HG03469 (cell line): ENCODE results near the gene UBQLN1.
"Not testable (repeated sequence)": the region's sequence is repeated elsewhere in the genome, so short reads cannot be mapped to it uniquely, and the experiment has no call there.

Source experiments
- ATAC-seq: cut with Tn5 transposase; IDR thresholded peaks from one replicate; pipeline ENCODE4 v1.9.1; 2021; ENCODE audit warnings: mild to moderate bottlenecking, moderate library complexity, moderate number of reproducible peaks; ENCODE audit not compliant: unreplicated experiment

The UBQLN1 gene

DNA sequence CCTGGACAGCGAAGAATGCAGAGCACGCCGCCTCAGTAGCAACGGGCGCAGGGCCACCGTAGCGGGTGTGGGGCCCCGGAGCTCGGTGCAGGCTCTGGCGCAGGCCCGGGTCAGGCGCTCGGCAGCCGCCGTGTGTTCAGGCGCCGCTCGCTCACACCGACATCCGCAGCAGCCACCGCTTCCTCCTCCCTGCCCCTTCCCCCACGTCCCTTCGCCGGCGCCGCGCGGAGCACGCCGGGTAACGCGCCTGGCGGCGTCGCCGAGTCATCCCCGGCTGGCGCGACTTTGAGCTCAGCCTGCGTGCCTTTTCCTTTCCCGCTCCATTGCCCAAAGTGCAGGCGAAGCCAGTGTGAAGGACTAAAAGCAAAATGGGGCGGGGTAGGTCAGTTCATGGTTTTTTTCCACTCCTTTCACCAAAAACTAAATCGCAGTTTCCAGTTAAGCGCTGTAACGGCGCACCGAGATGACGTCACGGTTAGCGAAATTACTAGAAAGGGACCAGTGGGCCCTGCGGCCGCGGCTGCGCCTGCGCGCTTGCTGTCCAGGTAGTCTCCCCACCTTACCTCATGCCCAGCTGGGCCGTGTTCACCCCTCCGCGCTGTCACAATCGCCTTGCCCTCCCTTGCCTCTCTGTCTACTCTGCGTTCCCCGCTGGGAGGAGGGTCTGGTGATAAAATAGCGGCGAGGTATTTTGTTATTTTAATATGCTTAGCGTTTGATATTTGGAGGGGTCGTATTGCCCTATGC is at the start of gene UBQLN1:
TSS of gene UBQLN1 (minus strand) at position 191 of the 747 bp plus-strand sequence. CDS start 279 bp downstream, outside the sequence.
- ATAC-seq = peak; percentile 37

DNA sequence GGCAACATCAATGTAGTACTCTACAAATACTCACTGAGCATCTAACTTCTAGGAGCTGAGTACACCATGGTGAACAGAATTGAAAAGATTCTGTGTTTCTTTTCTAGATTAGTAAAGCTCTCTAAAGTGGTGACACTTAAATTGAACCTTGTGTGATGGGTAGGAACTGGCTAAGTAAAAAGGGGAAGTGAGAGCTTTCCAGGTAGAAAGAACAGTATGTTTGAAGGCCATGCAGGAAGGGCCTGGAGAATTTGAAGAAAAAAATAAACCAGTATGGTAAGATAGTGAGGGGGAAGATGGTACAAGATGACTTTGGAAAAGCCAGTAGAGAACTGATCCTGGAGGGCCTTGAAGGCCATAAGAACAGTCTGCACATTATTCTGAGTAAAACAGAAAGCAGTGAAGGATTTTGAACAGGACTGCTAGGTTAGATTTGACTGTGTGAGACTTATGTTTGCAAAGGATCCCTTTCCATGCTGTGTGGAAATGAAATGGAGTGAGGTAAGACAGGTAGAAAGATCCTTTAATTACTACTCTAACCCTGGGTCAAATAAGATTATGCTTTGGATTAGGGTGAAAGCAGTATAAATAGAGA is 46.7 kb upstream of the UBQLN1 start:
- peak; percentile 87 for ATAC-seq

DNA sequence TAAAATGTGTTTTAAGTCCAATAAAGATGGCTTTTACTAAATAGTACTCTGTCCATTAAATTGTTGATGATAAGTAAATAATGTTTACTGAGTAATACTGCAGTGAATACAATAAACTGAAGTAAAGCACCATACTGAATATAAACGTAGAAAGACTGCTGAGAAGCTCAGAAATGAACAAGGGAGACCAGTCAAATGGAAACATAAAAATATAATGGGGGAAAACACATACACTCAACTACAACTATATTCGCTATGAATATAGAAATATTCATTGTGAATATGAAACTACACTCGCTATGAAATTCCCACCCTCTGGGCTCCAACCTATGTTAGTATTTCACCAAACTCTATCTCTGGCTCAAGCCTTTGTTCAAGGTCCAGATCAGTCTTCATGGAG is 41.9 kb upstream of the UBQLN1 start:
- no peak for ATAC-seq

DNA sequence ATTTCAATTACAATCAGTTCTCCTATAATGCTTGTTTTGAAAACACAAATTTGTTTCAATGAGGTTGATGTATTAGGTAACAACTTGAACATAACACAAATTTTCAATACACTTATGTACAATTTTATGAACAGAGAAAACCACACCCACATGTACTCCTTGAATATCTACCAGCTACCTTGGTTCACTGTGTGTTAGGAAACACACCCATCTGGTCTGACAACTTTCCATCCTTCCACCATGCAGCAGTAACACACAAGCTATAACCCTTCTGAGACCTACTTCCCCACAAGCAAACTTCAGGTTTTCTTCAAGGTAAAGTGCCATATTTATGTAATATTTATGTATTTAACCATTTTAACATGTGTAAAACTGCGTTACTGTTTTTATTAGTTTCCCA is 36.4 kb upstream of the UBQLN1 start:
- no peak for ATAC-seq

DNA sequence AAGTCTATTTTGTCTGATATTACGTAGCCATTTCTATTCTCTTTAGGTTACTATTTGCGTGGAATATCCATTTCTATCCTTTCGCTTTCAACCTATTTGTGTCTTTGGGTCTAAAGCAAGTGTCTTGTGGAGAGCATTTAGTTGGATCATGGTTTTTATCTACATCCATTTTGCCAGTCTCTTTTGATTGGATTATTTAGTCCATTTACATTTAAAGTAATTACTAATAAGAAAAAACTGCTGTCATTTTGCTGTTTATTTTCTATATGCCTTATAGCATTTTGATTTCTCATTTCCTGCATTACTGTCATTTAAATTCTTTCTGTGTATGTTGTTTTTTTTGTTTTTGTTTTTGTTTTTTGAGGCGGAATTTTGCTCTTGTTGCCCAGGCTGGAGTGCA is 26.0 kb upstream of the UBQLN1 start:
- no peak for ATAC-seq

DNA sequence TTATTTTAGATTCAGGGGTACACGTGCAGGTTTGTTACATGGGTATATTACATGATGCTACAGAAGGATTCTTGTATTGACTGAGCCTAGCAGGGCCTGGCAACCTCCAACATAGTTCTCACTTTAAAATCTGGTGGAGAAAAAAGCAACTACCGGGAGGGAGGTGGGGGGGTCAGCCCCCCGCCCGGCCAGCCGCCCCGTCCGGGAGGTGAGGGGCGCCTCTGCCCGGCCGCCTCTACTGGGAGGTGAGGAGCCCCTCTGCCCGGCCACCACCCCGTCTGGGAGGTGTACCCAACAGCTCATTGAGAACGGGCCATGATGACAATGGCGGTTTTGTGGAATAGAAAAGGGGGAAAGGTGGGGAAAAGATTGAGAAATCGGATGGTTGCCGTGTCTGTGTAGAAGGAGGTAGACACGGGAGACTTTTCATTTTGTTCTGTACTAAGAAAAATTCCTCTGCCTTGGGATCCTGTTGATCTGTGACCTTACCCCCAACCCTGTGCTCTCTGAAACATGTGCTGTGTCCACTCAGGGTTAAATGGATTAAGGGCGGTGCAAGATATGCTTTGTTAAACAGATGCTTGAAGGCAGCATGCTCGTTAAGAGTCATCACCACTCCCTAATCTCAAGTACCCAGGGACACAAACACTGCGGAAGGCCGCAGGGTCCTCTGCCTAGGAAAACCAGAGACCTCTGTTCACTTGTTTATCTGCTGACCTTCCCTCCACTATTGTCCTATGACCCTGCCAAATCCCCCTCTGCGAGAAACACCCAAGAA is 21.0 kb upstream of the UBQLN1 start:
- not testable (repeated sequence) for ATAC-seq

- no peak for ATAC-seq
Observed at GRCh38 chr9:83724436-83724835, 16.7 kb upstream of the UBQLN1 start.

DNA sequence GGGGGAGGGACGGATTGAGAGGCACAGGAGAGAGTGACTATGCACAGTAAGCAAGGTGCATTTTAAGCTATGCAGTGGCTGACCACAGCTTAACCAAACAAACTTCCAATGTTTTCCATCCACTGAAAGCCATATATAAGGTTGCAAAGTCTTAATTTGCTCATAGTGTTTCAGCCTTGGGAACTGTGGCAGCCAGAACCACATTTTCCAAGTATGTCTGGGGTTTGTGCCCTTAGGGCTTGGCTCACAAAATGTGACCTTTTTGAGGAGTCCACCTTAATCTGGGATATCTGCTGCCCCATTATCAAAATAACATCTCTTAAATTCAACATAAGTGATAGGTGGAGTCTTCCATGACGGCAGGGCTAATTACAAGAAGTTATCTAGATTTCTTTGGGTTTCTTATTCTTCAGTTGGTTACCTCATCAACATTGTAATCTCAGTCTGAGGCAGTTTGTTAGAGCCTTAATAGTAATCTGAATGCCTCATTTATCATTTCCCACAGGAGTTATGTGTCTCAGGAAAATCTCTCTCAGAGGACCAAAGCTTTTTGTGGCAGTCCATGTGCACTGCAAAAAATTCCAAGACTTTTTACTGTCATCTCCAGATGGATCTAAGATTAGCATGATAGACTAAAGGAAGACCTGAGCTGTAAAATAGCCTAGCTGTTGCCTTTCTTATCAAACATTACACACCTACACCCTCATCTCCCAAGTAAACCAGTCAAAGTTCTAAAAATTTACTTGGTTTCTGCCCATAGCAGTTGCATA is 15.2 kb upstream of the UBQLN1 start:
- ATAC-seq = no peak

GRCh38 chr9:83721509-83721908 is 13.8 kb upstream of the UBQLN1 start:
- no peak for ATAC-seq

DNA sequence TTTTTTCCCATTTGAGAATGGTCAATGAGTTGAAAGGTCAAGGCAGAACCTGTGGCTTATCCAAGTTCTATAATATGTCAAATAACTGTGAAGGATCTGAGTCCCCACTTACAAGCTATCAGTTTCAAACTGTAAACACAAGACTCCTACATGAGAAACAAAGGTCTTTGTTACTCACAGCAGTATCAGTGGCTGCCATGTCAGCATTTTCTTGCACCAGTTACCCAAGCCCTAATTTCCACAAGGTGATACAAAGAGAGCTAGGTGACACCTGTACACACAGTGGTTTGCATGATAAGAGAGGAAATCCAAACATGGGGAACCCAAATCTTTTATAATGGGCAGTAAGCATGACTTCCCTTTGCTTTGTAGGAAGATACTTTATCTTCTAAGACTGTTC is 8.0 kb upstream of the UBQLN1 start:
- ATAC-seq = no peak

DNA sequence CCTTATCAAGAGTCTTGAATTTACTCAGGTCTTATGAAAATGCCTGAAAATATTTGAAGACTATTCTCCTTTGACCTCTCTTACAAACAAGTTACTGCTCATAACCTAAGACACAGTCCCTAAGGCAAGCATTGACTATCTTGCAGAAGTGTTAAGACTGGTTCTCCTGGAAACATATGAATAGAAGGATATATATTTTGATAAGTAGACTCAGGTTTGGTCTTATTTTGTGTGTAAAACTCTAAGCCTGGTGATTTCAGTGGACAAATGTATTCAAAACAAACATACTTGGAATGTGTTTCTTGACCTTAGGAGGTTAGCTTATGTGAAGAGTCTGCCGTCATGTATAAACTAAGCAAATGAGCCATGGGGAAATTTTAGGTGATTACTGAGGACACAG is 7.5 kb upstream of the UBQLN1 start:
- ATAC-seq = no peak

DNA sequence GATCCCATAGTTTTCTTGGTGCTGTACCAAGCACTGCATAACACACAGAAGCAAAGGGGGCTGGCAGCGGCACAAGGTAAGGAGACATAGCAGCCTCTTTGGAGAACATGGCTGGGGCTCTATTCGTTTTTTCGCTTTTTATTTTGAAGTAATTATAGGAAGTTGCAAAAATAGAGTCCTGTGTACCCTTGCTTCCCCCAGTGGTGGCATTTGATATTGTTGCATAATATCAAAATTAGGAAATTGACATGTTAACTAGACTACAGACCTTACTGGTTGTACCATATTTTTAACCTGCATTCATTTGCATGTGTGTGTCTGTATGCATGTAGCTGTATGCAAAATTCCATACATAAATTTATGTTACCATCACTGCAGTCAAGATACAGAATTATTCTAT is 6.6 kb upstream of the UBQLN1 start:
- ATAC-seq = no peak

DNA sequence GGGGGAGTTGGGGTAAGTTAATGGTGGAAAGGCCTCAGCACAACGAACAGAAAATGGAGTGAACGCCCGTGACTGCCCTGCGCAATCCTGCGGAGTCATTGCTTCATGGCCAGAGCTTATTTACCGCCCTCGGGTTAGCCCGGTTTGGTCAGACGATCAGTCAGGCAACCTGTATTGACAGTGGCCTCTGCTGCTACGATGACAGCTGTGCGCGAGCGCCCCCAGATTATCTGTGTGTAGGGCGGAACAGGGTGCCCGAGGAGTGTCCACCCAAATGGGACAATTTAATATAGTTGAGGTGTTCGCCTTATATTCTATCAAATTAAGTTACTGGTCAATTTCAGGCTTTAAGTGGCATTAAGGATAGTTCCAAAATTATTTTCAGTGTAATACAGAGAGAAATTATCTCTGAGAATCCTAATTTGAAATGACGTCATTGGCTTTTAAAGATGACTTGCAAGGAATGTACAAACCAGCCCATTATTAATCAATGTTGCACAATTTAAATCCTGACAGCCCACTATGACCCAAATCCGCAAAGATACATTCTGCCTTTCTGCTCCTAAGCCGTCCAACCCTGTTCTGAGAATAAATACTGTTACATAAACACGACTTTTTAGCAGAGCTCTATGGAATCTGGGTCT is 879 bp upstream of the UBQLN1 start:
- peak; percentile 36 for ATAC-seq

- ATAC-seq = peak; percentile 19
Observed at GRCh38 chr9:83707518-83707767, 315 bp downstream of the UBQLN1 start.

DNA sequence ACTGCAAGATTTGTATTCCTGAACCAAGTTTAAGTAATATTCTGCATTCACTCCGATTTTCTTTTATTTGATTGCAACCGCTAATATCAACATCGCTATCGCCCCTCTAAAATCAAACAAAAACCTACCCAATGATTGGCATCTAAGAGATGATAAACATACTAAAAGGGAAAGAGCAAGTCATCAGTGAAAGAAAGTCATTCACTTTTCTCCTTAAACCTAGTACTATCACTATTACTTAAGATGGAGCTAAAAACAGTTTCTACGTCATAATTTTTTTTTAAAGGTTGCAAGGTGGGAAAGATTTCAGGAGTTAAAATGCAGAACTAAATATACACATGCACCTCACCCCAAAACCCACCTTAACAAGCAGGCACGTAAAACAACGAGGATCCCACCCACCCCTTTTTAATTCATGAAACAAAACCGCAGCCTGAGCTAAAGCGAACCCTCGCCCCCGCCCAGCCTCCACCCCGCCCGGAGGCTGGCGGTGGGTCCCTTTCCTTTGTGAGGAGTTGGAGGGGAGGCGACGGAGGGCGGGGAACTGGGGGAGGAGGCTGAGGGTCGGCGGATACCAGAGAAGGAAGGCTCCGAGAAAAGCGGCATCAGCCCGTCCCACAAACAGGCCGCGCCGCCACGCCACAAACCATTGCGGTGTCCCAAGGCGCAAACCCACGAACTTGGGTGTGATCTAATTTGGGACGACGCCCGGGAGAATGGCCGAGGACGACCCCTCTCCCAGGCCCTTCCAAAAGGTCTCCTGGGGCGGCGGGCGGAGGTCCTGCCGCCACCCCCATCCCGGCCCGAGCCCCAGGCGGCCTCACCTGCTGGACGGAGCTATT is 861 bp downstream of the UBQLN1 start:
- peak; percentile 2 for ATAC-seq

GRCh38 chr9:83705219-83705651 is 2.5 kb downstream of the UBQLN1 start:
- ATAC-seq = not testable (repeated sequence)

- ATAC-seq = no peak
Observed at GRCh38 chr9:83701769-83702168, 6.0 kb downstream of the UBQLN1 start.

GRCh38 chr9:83701286-83701685 is 6.5 kb downstream of the UBQLN1 start:
- ATAC-seq = no peak

- no peak for ATAC-seq
Observed at GRCh38 chr9:83699615-83700014, 8.1 kb downstream of the UBQLN1 start.
